Measurements from ENCODE around the gene PEMT.

- no peak for TF ChIP-seq NR1H2 (CRISPR knock-in tag; IDR thresholded peaks at IDR 0.05)
- no peak for TF ChIP-seq ERG (CRISPR knock-in tag; IDR thresholded peaks at IDR 0.05)
- no peak for TF ChIP-seq CTCF (IDR thresholded peaks at IDR 0.05)
- TF ChIP-seq IRF2 (CRISPR knock-in tag; IDR thresholded peaks at IDR 0.05; ENCODE audit: borderline replicate concordance, low read depth), result no peak
- no peak for TF ChIP-seq GABPB1 (CRISPR knock-in tag; IDR thresholded peaks at IDR 0.05)
- no peak for TF ChIP-seq SP1 (CRISPR knock-in tag; conservative IDR thresholded peaks at IDR 0.05)
- TF ChIP-seq ZNF281 (CRISPR knock-in tag; IDR thresholded peaks at IDR 0.05), result no peak
- no peak for TF ChIP-seq ZNF121 (CRISPR knock-in tag; IDR thresholded peaks at IDR 0.05)
- no peak for TF ChIP-seq ATF3 (CRISPR knock-in tag; conservative IDR thresholded peaks at IDR 0.05)
- TF ChIP-seq ATF2 (CRISPR knock-in tag; IDR thresholded peaks at IDR 0.05; ENCODE audit: borderline replicate concordance, low read depth), result no peak
- no peak for TF ChIP-seq CREM (CRISPR knock-in tag; IDR thresholded peaks at IDR 0.05)
Measured at GRCh38 chr17:17545031-17545820, 46.3 kb downstream of the PEMT start.

Measured in WTC11 (cell line).